Smooth muscle cell (in vitro differentiated cells): ENCODE measurements around the gene HIPK3. TPM values are rescaled to one million over a fixed set of nuclear protein-coding genes. Genes with fewer than 3 reads are reported as not detected.
"Not testable (repeated sequence)": the region's sequence is repeated elsewhere in the genome, so short reads cannot be mapped to it uniquely, and the experiment has no call there.

Source experiments
- DNase-seq: peaks from one replicate; lab custom pipeline; 2025; ENCODE audit not compliant: unreplicated experiment; lab: John Stamatoyannopoulos, UW
- H2AFZ ChIP-seq: fragments of 200-600 bp; sonication (generic); 2 replicates; pipeline ENCODE4 v1.6.0; 2016; ENCODE audit warnings: antibody characterized with exemption, low read depth, mild to moderate bottlenecking
- H3F3A ChIP-seq: fragments of 200-600 bp; sonication (generic); 2 replicates; pipeline ENCODE4 v1.6.0; 2017; ENCODE audit warnings: antibody characterized with exemption, low read depth
- H3K27ac ChIP-seq: fragments of 200-600 bp; sonication (generic); 2 replicates; pipeline ENCODE4 v1.5.1; 2016; ENCODE audit warnings: low read depth, mild to moderate bottlenecking
- H3K27me3 ChIP-seq: fragments of 200-600 bp; sonication (generic); 2 replicates; pipeline ENCODE4 v1.6.1; 2016; ENCODE audit warnings: low read depth, mild to moderate bottlenecking
- H3K36me3 ChIP-seq: fragments of 200-600 bp; sonication (generic); 2 replicates; pipeline ENCODE4 v1.5.1; 2016; ENCODE audit warnings: low read depth
- H3K4me1 ChIP-seq: fragments of 200-600 bp; sonication (generic); 2 replicates; pipeline ENCODE4 v1.5.1; 2016; ENCODE audit warnings: low read depth
- H3K4me2 ChIP-seq: fragments of 200-600 bp; sonication (generic); 2 replicates; pipeline ENCODE4 v1.6.0; 2016; ENCODE audit warnings: mild to moderate bottlenecking
- H3K4me3 ChIP-seq: fragments of 200-600 bp; sonication (generic); 2 replicates; pipeline ENCODE4 v1.5.1; 2016; ENCODE audit warnings: mild to moderate bottlenecking
- H3K79me2 ChIP-seq: fragments of 200-600 bp; sonication (generic); 2 replicates; pipeline ENCODE4 v1.6.0; 2016; ENCODE audit warnings: low read depth, mild to moderate bottlenecking
- H3K9ac ChIP-seq: fragments of 200-600 bp; sonication (generic); 2 replicates; pipeline ENCODE4 v1.6.0; 2016; ENCODE audit warnings: low read depth
- H3K9me3 ChIP-seq: fragments of 200-600 bp; sonication (generic); replicated peaks from 2 replicates; pipeline ENCODE4 v1.5.1; 2016; ENCODE audit warnings: low read depth
- H4K20me1 ChIP-seq: fragments of 200-600 bp; sonication (generic); 2 replicates; pipeline ENCODE4 v1.6.0; 2016; ENCODE audit warnings: low read depth
- WGBS: methylation state at CpG from one replicate; pipeline ENCODE4 v1.1.7; 2016; ENCODE audit warnings: low lambda C conversion rate; 5-methylcytosine and 5-hydroxymethylcytosine counted together
- polyA plus RNA-seq: library from polyadenylated mRNA; unstranded; fragments of >200 nt; fragmentation: Nextera tagmentation; extraction: Ambion mirVana; gene quantifications from 2 replicates; pipeline ENCODE4 v1.2.1, GENCODE V29; 2016
- total RNA-seq: library from RNA; depleted of rRNA; stranded (reverse); fragments of >200 nt; gene quantifications from 2 replicates; pipeline ENCODE4 v1.2.3, GENCODE V29; 2014
- TF ChIP-seq, protein P1 (sequence below): fragments of 200-600 bp; sonication (generic); IDR thresholded peaks from 2 replicates; pipeline ENCODE4 v1.5.1; 2017; ENCODE audit warnings: borderline replicate concordance, mild to moderate bottlenecking, antibody characterized with exemption; ENCODE audit not compliant: insufficient read depth, poor library complexity, severe bottlenecking

Gene HIPK3
- total and polyA plus RNA-seq, 2 experiments from 2014 or later = 15.3 to 80.0 TPM

DNA sequence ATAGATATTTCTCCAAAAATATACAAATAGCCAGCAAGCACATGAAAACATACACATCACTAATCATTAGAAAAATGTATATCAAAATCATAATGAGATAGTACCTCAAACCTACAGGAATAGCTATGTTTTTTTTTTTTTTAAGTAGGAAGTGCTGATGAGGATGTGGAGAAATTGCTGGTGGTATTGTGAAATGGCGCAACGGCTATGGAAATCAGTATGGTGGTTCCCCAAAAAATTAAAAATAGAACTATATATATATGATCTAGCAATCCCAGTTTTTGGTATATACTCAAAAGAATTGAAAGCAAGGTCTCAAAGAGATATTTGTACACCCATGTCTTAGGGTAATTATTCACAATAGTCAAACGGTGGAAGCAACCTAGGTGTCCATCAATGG lies 46.0 kb upstream of the HIPK3 start:
- no peak overlapping the region for H3K4me2 ChIP-seq
- H3K36me3 ChIP-seq = no peaks in the 10 kb centered on the region
- no peak overlapping the region for H2AFZ ChIP-seq
- H3K4me1 ChIP-seq = no peaks in the 10 kb centered on the region
- H3K79me2 ChIP-seq = no peaks in the 10 kb centered on the region
- H3K27me3 ChIP-seq = no peaks in the 10 kb centered on the region
- no peak overlapping the region for H3K9ac ChIP-seq
- DNase-seq = no peak
- WGBS = 91% methylated on average over 3 of the region's 3 CpGs
- H3K4me3 ChIP-seq = no peak overlapping the region
- H3F3A ChIP-seq = no peaks in the 10 kb centered on the region
- H4K20me1 ChIP-seq = no peaks in the 10 kb centered on the region
- H3K9me3 ChIP-seq = no peaks in the 10 kb centered on the region
- H3K27ac ChIP-seq = no peak overlapping the region
- TF ChIP-seq, protein P1, sequence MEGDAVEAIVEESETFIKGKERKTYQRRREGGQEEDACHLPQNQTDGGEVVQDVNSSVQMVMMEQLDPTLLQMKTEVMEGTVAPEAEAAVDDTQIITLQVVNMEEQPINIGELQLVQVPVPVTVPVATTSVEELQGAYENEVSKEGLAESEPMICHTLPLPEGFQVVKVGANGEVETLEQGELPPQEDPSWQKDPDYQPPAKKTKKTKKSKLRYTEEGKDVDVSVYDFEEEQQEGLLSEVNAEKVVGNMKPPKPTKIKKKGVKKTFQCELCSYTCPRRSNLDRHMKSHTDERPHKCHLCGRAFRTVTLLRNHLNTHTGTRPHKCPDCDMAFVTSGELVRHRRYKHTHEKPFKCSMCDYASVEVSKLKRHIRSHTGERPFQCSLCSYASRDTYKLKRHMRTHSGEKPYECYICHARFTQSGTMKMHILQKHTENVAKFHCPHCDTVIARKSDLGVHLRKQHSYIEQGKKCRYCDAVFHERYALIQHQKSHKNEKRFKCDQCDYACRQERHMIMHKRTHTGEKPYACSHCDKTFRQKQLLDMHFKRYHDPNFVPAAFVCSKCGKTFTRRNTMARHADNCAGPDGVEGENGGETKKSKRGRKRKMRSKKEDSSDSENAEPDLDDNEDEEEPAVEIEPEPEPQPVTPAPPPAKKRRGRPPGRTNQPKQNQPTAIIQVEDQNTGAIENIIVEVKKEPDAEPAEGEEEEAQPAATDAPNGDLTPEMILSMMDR = no peak

- Histone ChIP-seq H2AFZ (no peak overlapping the region), H3K36me3 (no peaks in the 10 kb centered on the region), H3K4me3 (no peak overlapping the region), H3K9ac (no peak overlapping the region), H3K27ac (no peak overlapping the region), H3F3A (no peaks in the 10 kb centered on the region), H3K4me2 (no peak overlapping the region), H3K79me2 (no peaks in the 10 kb centered on the region), H3K9me3 (no peaks in the 10 kb centered on the region), H4K20me1 (no peaks in the 10 kb centered on the region), H3K4me1 (no peaks in the 10 kb centered on the region), H3K27me3 (no peaks in the 10 kb centered on the region)
- DNase-seq = no peak
- TF ChIP-seq, protein P1 = no peak
- 84% methylated on average over 5 of the region's 5 CpGs for WGBS
Observed at GRCh38 chr11:33211580-33211979, 45.6 kb upstream of the HIPK3 start.

DNA sequence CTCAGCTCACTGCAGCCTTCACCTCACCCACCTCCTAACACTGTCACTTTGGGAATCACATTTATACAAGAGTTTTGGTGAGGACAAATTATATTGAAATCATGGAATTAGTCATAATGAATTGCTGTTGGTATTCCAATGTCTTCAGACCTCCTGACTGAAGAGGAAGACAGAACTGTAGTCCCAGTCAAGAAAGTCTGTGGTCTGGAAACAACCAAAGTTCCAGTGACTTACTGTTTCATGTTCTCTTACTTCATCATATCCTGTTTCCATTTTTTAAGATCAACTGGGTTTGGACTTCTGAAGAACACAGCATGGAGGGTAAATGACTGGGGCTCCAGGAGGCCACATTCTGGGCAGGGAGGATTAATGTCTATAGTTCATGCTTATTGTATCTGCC lies 43.0 kb upstream of the HIPK3 start:
- H3K27me3 ChIP-seq = no peaks in the 10 kb centered on the region
- TF ChIP-seq, protein P1 = no peak
- H3K9ac ChIP-seq = no peak overlapping the region
- H3K79me2 ChIP-seq = no peaks in the 10 kb centered on the region
- H3K4me2 ChIP-seq = no peak overlapping the region
- no peak overlapping the region for H3K27ac ChIP-seq
- H3K4me1 ChIP-seq = no peaks in the 10 kb centered on the region
- no peak for DNase-seq
- H3F3A ChIP-seq = no peaks in the 10 kb centered on the region
- H3K9me3 ChIP-seq = no peaks in the 10 kb centered on the region
- H4K20me1 ChIP-seq = no peaks in the 10 kb centered on the region
- no peak overlapping the region for H2AFZ ChIP-seq
- no peak overlapping the region for H3K4me3 ChIP-seq
- H3K36me3 ChIP-seq = no peaks in the 10 kb centered on the region

DNA sequence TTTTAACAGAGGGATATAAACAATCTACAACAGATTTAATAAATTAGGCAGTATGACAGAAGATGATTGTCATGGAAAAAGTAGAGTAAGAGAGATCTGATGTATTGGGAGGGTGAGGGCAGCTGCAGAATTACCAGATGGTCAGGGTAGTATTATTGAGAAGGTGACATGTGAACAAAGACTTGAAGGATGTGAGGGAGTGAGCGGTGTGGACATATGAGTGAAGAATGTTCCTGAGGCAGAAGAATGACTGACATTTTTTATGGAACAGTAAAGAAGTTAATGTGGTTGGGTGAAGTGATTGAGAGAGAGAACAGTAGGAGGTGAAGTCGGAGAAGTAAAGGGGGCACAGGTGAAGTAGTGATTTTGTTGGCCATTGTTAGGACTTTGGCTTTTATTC lies 42.4 kb upstream of the HIPK3 start:
- H4K20me1 ChIP-seq = no peaks in the 10 kb centered on the region
- TF ChIP-seq, protein P1 = no peak
- no peak overlapping the region for H3K4me3 ChIP-seq
- no peaks in the 10 kb centered on the region for H3K9me3 ChIP-seq
- no peak overlapping the region for H3K4me2 ChIP-seq
- no peaks in the 10 kb centered on the region for H3F3A ChIP-seq
- H3K79me2 ChIP-seq = no peaks in the 10 kb centered on the region
- H3K36me3 ChIP-seq = no peaks in the 10 kb centered on the region
- H3K27me3 ChIP-seq = no peaks in the 10 kb centered on the region
- no peak overlapping the region for H3K27ac ChIP-seq
- no peak for DNase-seq
- no peak overlapping the region for H3K9ac ChIP-seq
- H3K4me1 ChIP-seq = no peaks in the 10 kb centered on the region
- H2AFZ ChIP-seq = no peak overlapping the region
- 66% methylated on average over 2 of the region's 2 CpGs for WGBS

DNA sequence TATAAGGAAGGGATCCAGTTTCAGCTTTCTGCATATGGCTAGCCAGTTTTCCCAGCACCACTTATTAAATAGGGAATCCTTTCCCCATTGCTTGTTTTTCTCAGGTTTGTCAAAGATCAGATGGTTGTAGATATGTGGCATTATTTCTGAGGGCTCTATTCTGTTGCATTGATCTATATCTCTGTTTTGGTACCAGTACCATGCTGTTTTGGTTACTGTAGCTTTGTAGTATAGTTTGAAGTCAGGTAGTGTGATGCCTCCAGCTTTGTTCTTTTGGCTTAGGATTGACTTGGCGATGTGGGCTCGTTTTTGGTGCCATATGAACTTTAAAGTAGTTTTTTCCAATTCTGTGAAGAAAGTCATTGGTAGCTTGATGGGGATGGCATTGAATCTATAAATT lies 40.5 kb upstream of the HIPK3 start:
- H3K27ac ChIP-seq, H3K79me2 ChIP-seq, H3K4me3 ChIP-seq, DNase-seq, H3K4me2 ChIP-seq, H4K20me1 ChIP-seq, H3K9ac ChIP-seq, H3K9me3 ChIP-seq, H3F3A ChIP-seq, H3K27me3 ChIP-seq, H3K4me1 ChIP-seq, H2AFZ ChIP-seq, H3K36me3 ChIP-seq: not testable (repeated sequence)
- WGBS = 70% methylated on average over 2 of the region's 2 CpGs
